Muscle layer of duodenum (tissue), 2 donors: ENCODE measurements around the gene HIP1.
"Not testable (repeated sequence)": the region's sequence is repeated elsewhere in the genome, so short reads cannot be mapped to it uniquely, and the experiment has no call there.

ENCODE experiments used
- H3K27ac ChIP-seq: one replicate; pipeline ENCODE4 v1.7.0; 2013; ENCODE audit warnings: mild to moderate bottlenecking, low read length
- H3K27me3 ChIP-seq: one replicate; pipeline ENCODE4 v1.7.0; 2013; ENCODE audit warnings: low read depth, mild to moderate bottlenecking, control low read depth, low read length
- H3K36me3 ChIP-seq, 2 donors: one replicate each; pipeline ENCODE4 v1.7.0; 2013; ENCODE audit warnings: low read length in 2 of 2, control low read depth in 1 of 2, mild to moderate bottlenecking in 1 of 2; ENCODE audit not compliant: insufficient read depth in 2 of 2, control insufficient read depth in 1 of 2
- H3K4me1 ChIP-seq, 2 donors: one replicate each; pipeline ENCODE4 v1.7.0; 2013; ENCODE audit warnings: low read length in 2 of 2, mild to moderate bottlenecking in 2 of 2, control low read depth in 1 of 2, moderate library complexity in 1 of 2; ENCODE audit not compliant: insufficient read depth in 2 of 2, control insufficient read depth in 1 of 2
- H3K4me3 ChIP-seq, 2 donors: one replicate each; pipeline ENCODE4 v1.7.0; 2013; ENCODE audit warnings: low read length in 2 of 2, low read depth in 1 of 2, mild to moderate bottlenecking in 1 of 2
- H3K9me3 ChIP-seq, 2 donors: one replicate each; pipeline ENCODE4 v1.7.0; 2013; ENCODE audit warnings: low read length in 2 of 2, control low read depth in 1 of 2, mild to moderate bottlenecking in 1 of 2; ENCODE audit not compliant: control insufficient read depth in 1 of 2
- donor health status: healthy.

Gene HIP1

DNA sequence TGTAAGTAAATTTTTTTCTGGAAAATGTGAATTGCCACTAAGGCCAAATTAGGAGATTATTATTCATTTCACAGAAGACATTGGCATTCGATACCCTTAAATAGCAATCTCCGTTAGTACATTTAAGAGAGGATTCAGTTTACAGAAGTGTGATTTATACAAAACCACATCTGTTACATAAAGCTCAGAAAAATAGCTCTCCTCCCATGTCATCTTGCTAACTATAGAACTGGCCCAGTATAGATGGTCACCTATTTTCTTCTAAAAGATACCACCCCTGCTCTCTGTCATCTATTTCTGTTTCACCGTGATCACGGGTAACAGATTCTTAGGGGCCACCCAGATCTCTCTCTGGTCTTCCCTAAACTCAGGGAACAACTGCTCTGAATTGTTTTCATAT is 119.1 kb downstream of the HIP1 start:
- H3K4me1 ChIP-seq = peaks cover 0 to 6% of the 10 kb centered on the region in 2 donors
- H3K27ac ChIP-seq = no peak overlapping the region
- no peak overlapping the region for H3K4me3 ChIP-seq
- no peaks in the 10 kb centered on the region for H3K36me3 ChIP-seq
- no peaks in the 10 kb centered on the region for H3K27me3 ChIP-seq
- no peaks in the 10 kb centered on the region for H3K9me3 ChIP-seq

DNA sequence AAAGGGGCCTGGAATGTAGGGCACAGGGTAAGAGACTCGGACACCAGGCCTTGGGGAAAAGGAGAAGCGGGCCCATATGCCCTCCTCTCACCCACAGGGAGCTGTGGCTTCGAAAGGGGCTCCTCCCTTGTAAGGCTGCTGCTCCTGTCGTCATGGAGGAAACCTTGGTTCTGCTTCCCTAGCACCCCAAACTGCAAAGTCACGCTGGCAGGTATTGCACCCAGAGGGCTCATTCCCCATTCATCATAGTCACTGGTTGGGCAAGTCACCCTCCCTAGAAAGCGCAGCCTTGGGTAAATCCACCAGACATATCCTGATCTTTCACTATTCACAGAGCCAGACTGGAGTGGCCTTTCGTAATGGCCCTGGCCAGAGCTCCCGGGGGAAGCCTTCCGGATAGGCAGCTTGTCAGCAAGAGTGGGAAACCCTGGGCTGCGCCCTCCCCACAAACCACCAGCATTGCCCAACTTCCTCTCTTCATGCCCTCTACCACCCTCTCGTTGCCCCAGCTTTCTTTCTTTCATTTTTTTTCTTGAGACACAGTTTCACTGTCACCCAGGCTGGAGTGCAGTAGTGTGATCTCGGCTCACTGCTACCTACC is 121.0 kb downstream of the HIP1 start:
- Histone ChIP-seq H3K4me1 (no peaks in the 10 kb centered on the region), H3K4me3 (no peak overlapping the region), H3K27ac (peak overlapping the region; percentile 16), H3K36me3 (no peaks in the 10 kb centered on the region), H3K9me3 (no peaks in the 10 kb centered on the region), H3K27me3 (no peaks in the 10 kb centered on the region)

DNA sequence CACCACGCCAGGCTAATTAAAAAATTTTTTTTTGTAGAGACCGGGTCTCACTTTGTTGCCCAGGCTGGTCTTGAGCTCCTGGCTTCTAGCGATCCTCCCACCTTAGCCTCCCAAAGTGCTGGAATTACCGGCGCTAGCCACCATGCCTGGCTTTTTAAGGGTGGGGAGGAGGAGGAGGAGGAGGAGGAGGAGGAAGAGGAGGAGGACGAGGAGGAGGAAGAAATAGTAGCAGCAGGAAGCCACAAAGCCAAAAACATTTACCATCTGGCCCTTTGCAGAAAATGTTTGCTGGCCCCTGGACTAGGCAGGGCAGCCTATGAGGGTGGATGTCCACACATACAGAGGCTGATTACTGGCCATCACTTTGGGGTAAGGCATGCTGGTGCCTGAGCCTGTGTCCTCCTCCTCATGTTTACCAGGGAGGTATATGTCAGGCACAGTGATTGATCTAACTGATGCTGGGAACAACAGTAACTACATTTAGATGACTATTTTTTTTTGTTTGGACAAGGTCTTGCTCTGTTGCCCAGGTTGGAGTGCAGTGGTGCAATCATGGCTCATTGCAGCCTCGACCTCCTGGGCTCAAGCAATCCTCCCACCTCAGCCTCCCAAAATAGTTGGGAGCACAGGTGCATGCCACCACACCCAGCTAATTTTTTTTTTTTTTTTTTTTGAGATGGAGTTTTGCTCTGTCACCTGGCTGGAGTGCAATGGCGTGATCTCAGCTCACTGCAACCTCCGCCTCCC is 122.1 kb downstream of the HIP1 start:
- Histone ChIP-seq H3K27me3 (no peaks in the 10 kb centered on the region), H3K36me3 (no peaks in the 10 kb centered on the region), H3K27ac (no peak overlapping the region), H3K9me3 (no peaks in the 10 kb centered on the region), H3K4me3 (no peak overlapping the region), H3K4me1 (no peaks in the 10 kb centered on the region)

DNA sequence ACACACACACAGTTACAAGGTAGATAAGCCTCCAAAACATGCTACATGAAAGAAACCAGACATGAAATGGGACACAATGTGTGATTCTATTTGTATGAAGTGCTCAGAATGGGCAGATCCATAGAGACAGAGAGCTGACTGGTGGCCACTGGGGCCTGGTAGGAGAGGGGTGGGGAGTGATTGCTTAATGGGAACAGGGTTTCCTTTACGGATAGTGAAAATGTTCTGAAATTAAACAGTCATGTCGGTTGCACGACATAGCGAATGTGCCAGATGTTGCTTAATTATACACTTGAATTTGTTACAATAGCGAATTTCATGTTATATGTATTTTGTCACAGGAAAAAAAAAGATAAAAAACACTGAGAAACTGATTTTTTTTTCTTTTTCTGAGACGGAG is 124.3 kb downstream of the HIP1 start:
- Histone ChIP-seq H3K27me3 (no peaks in the 10 kb centered on the region), H3K4me1 (no peaks in the 10 kb centered on the region), H3K36me3 (no peaks in the 10 kb centered on the region), H3K4me3 (no peak overlapping the region), H3K27ac (no peak overlapping the region), H3K9me3 (no peaks in the 10 kb centered on the region)

DNA sequence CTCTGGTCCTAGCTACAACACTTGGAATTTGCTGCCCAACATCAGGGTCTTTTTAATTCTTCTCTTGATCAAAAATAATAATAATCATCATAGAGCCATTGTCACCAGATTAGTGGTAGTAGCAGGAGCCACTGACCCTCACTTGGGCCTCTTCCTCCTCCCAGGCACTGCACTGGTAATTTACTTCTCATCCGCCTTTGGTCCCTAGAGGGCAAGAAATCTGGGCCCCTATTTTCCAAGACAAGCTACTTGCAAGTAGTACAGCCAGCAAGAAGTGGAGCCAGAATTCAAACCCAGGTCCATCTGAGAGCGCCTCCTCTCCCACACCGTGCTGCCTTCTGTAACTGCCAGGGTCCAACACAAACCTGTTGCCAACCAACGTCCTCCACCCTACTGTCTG is 125.4 kb downstream of the HIP1 start:
- Histone ChIP-seq H3K4me3 (no peak overlapping the region), H3K36me3 (no peaks in the 10 kb centered on the region), H3K4me1 (no peaks in the 10 kb centered on the region), H3K27ac (no peak overlapping the region), H3K27me3 (no peaks in the 10 kb centered on the region), H3K9me3 (no peaks in the 10 kb centered on the region)

DNA sequence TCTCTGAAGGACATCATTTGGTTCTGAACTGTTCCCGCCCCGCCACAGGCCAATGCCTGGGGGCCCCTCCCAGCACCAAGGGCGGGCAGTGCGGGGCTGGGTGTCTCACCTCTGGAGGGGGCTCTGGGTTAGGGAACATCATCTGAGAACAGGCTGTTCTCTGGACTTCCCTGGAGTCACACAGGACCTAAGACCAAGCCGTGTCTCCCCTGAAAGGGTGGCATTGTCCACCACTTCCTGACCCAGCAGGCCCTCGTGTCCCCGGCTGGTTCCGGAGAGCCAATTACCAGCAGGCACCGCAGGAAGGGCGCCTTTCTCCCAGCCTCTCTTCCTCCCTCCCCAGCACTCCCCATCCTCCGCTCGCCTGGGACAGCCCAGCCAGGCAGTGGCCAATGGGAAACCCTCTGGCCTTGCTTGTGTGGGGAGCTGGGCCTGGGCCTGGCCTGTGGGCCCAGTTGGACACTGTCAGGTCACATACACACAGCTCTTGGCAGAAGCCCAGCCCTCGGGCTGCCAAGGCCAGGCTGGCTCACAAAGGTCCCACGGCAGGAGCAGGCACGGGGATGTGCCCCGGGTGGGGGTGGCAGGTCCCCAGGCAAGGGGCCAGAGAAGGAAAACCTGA is 127.1 kb downstream of the HIP1 start:
- Histone ChIP-seq H3K27ac (no peak overlapping the region), H3K9me3 (no peaks in the 10 kb centered on the region), H3K36me3 (no peaks in the 10 kb centered on the region), H3K27me3 (no peaks in the 10 kb centered on the region), H3K4me3 (no peak overlapping the region), H3K4me1 (no peaks in the 10 kb centered on the region)

DNA sequence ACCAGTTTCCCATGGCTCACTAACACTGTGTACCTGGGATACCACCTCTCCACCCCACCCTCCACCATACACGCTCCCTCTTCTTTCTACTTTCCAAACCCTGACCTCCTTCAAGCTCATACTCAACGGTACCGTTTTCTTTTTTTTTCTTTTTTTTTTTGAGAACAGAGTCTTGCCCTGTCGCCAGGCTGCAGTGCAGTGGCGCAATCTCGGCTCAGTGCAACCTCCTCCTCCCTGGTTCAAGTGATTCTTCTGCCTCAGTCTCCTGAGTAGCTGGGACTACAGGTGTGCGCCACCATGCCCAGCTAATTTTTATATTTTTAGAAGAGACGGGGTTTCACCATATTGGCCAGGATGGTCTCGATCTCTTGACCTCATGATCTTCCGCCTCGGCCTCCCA is 129.3 kb downstream of the HIP1 start:
- not testable (repeated sequence) for H3K36me3 ChIP-seq, H3K9me3 ChIP-seq, H3K27me3 ChIP-seq, H3K4me3 ChIP-seq, H3K27ac ChIP-seq, H3K4me1 ChIP-seq

- H3K4me3 ChIP-seq = no peak overlapping the region
- no peaks in the 10 kb centered on the region for H3K27me3 ChIP-seq
- no peaks in the 10 kb centered on the region for H3K36me3 ChIP-seq
- no peaks in the 10 kb centered on the region for H3K4me1 ChIP-seq
- no peak overlapping the region for H3K27ac ChIP-seq
- H3K9me3 ChIP-seq = no peaks in the 10 kb centered on the region
Measured at GRCh38 chr7:75608451-75609122, 130.2 kb downstream of the HIP1 start.

GRCh38 chr7:75604408-75604807 is 134.3 kb downstream of the HIP1 start:
- Histone ChIP-seq H3K4me3 (no peak overlapping the region), H3K27ac (no peak overlapping the region), H3K9me3 (no peaks in the 10 kb centered on the region), H3K27me3 (no peaks in the 10 kb centered on the region), H3K36me3 (no peaks in the 10 kb centered on the region), H3K4me1 (no peaks in the 10 kb centered on the region)

- H3K4me3 ChIP-seq, H3K27ac ChIP-seq, H3K27me3 ChIP-seq, H3K36me3 ChIP-seq, H3K9me3 ChIP-seq, H3K4me1 ChIP-seq: not testable (repeated sequence)
Measured at GRCh38 chr7:75602831-75603230, 135.9 kb downstream of the HIP1 start.

DNA sequence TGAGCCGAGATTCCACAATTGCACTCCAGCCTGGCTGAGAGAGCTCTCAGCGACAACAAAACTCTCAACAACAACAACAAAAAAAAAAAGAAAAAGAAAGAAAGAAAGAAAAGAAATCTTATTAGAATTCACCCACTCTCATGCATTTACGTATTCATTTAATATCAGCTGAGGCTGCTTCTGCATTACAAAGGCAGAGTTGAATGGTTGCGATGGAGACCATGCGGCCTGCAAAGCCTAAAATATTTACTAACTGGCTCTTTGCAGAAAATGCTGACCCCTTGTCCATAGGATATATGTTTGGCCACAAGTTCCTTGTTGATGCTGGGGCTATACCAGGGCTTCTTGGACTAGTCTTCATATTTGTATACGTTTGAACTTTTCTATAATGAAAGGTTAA is 137.2 kb downstream of the HIP1 start:
- H3K27me3 ChIP-seq = no peaks in the 10 kb centered on the region
- H3K9me3 ChIP-seq = no peaks in the 10 kb centered on the region
- no peak overlapping the region for H3K27ac ChIP-seq
- peaks cover 0 to 5% of the 10 kb centered on the region in 2 donors for H3K36me3 ChIP-seq
- H3K4me1 ChIP-seq = peaks cover 0 to 8% of the 10 kb centered on the region in 2 donors
- H3K4me3 ChIP-seq = no peak overlapping the region
